ENCODE results near the gene OVOL3.

Gene OVOL3

GRCh38 chr19:36100476-36100875 is 10.5 kb upstream of the OVOL3 start:
- DNase-seq (ENCODE audit: low spot score) = no peak

- DNase-seq (ENCODE audit: low spot score) = no peak
These were observed 9.2 kb upstream of the OVOL3 start for GRCh38 chr19:36101550-36102327.

GRCh38 chr19:36103040-36103626 is 7.8 kb upstream of the OVOL3 start:
- no peak for DNase-seq (ENCODE audit: low spot score)

- DNase-seq (ENCODE audit: low spot score) = no peak
These were observed 6.9 kb upstream of the OVOL3 start for GRCh38 chr19:36103842-36104552.

GRCh38 chr19:36106441-36106840 is 4.5 kb upstream of the OVOL3 start:
- DNase-seq (ENCODE audit: low spot score) = no peak

GRCh38 chr19:36106991-36107390 is 4.0 kb upstream of the OVOL3 start:
- no peak for DNase-seq (ENCODE audit: low spot score)

- no peak for DNase-seq (ENCODE audit: low spot score)
These were observed 2.3 kb upstream of the OVOL3 start for GRCh38 chr19:36108684-36109083.

GRCh38 chr19:36111200-36111539 is 227 bp downstream of the OVOL3 start:
- no peak for DNase-seq (ENCODE audit: low spot score)

GRCh38 chr19:36112678-36113077 is 1.7 kb downstream of the OVOL3 start:
- no peak for DNase-seq (ENCODE audit: low spot score)

- DNase-seq (ENCODE audit: low spot score) = no peak
These were observed 2.5 kb downstream of the OVOL3 start for GRCh38 chr19:36113425-36113824.

GRCh38 chr19:36113894-36114720 is 3.2 kb downstream of the OVOL3 start:
- peak; percentile 36 for DNase-seq (ENCODE audit: low spot score)

GRCh38 chr19:36114721-36115452 is 3.9 kb downstream of the OVOL3 start, which contains the start of gene POLR2I:
TSS of gene POLR2I (minus strand) at chr19:36114875. CDS start at chr19:36114856, 19 bp downstream.
- peak; percentile 100 for DNase-seq (ENCODE audit: low spot score)

GRCh38 chr19:36115453-36116343 is 4.8 kb downstream of the OVOL3 start, which contains the start of gene TBCB:
TSS of gene TBCB (plus strand) at chr19:36115468. CDS start at chr19:36115561, 93 bp downstream.
- DNase-seq (ENCODE audit: low spot score) = no peak

- DNase-seq (ENCODE audit: low spot score) = no peak
These were observed 5.3 kb downstream of the OVOL3 start for GRCh38 chr19:36116344-36116637.

GRCh38 chr19:36120092-36120983 is 9.4 kb downstream of the OVOL3 start:
- no peak for DNase-seq (ENCODE audit: low spot score)

GRCh38 chr19:36120984-36121358 is 10.0 kb downstream of the OVOL3 start:
- no peak for DNase-seq (ENCODE audit: low spot score)

GRCh38 chr19:36121486-36122124 is 10.7 kb downstream of the OVOL3 start:
- DNase-seq (ENCODE audit: low spot score) = no peak

GRCh38 chr19:36125557-36125956 is 14.6 kb downstream of the OVOL3 start:
- DNase-seq (ENCODE audit: low spot score) = no peak

GRCh38 chr19:36128392-36128736 is 17.4 kb downstream of the OVOL3 start:
- DNase-seq (ENCODE audit: low spot score) = no peak
